ENCODE measurements around the gene UCK2.
"Not testable (repeated sequence)": the region's sequence is repeated elsewhere in the genome, so short reads cannot be mapped to it uniquely, and the experiment has no call there.

UCK2 gene

GRCh38 chr1:165827268-165828102 is at the start of gene UCK2:
TSS of gene UCK2 (plus strand) at chr1:165827614. CDS start at chr1:165827834, 220 bp downstream.
- peak; percentile 25 to 34 for DNase-seq (ENCODE audit: low read depth in 2 of 2, low spot score in 1 of 2)

GRCh38 chr1:165778197-165778596 is 49.2 kb upstream of the UCK2 start:
- DNase-seq (ENCODE audit: low read depth in 2 of 2, low spot score in 1 of 2), result not testable (repeated sequence)

GRCh38 chr1:165783519-165783918 is 43.9 kb upstream of the UCK2 start:
- not testable (repeated sequence) for DNase-seq (ENCODE audit: low read depth in 2 of 2, low spot score in 1 of 2)

- no peak for DNase-seq (ENCODE audit: low read depth in 2 of 2, low spot score in 1 of 2)
These were observed 39.7 kb upstream of the UCK2 start for GRCh38 chr1:165787741-165788140.

- DNase-seq (ENCODE audit: low read depth in 2 of 2, low spot score in 1 of 2), result no peak
These were observed 33.5 kb upstream of the UCK2 start for GRCh38 chr1:165793951-165794350.

GRCh38 chr1:165795894-165796293 is 31.5 kb upstream of the UCK2 start:
- DNase-seq (ENCODE audit: low read depth in 2 of 2, low spot score in 1 of 2), result no peak

- no peak for DNase-seq (ENCODE audit: low read depth in 2 of 2, low spot score in 1 of 2)
These were observed 28.0 kb upstream of the UCK2 start for GRCh38 chr1:165799387-165799786.

- not testable (repeated sequence) for DNase-seq (ENCODE audit: low read depth in 2 of 2, low spot score in 1 of 2)
These were observed 22.9 kb upstream of the UCK2 start for GRCh38 chr1:165804513-165804912.

GRCh38 chr1:165807613-165808012 is 19.8 kb upstream of the UCK2 start:
- DNase-seq (ENCODE audit: low read depth in 2 of 2, low spot score in 1 of 2), result no peak

GRCh38 chr1:165815725-165816124 is 11.7 kb upstream of the UCK2 start:
- DNase-seq (ENCODE audit: low read depth in 2 of 2, low spot score in 1 of 2), result no peak

- DNase-seq (ENCODE audit: low read depth in 2 of 2, low spot score in 1 of 2), result no peak
These were observed 11.3 kb upstream of the UCK2 start for GRCh38 chr1:165816157-165816556.

GRCh38 chr1:165816826-165817497 is 10.5 kb upstream of the UCK2 start:
- DNase-seq (ENCODE audit: low read depth in 2 of 2, low spot score in 1 of 2), result no peak

- no peak for DNase-seq (ENCODE audit: low read depth in 2 of 2, low spot score in 1 of 2)
These were observed 3.7 kb upstream of the UCK2 start for GRCh38 chr1:165823552-165824268.

- no peak for DNase-seq (ENCODE audit: low read depth in 2 of 2, low spot score in 1 of 2)
These were observed 3.2 kb upstream of the UCK2 start for GRCh38 chr1:165824269-165824643.

GRCh38 chr1:165826565-165827267 is 698 bp upstream of the UCK2 start:
- DNase-seq (ENCODE audit: low read depth in 2 of 2, low spot score in 1 of 2), result no peak

GRCh38 chr1:165828103-165828668 is 772 bp downstream of the UCK2 start:
- DNase-seq (ENCODE audit: low read depth in 2 of 2, low spot score in 1 of 2), result peak in 1 of 2 donors; percentile 16

- DNase-seq (ENCODE audit: low read depth in 2 of 2, low spot score in 1 of 2), result no peak
These were observed 1.4 kb downstream of the UCK2 start for GRCh38 chr1:165828669-165829329.

- no peak for DNase-seq (ENCODE audit: low read depth in 2 of 2, low spot score in 1 of 2)
These were observed 2.5 kb downstream of the UCK2 start for GRCh38 chr1:165829888-165830287.

GRCh38 chr1:165831146-165831545 is 3.7 kb downstream of the UCK2 start:
- DNase-seq (ENCODE audit: low read depth in 2 of 2, low spot score in 1 of 2), result no peak

GRCh38 chr1:165832902-165833301 is 5.5 kb downstream of the UCK2 start:
- DNase-seq (ENCODE audit: low read depth in 2 of 2, low spot score in 1 of 2), result no peak

All from stimulated activated CD8-positive, alpha-beta memory T cell treated with anti-CD3 and anti-CD28 coated beads, Interleukin-4, amount 100 ng/mL, for 4 hours (primary cell).